HCEC 1CT (cell line): ENCODE measurements around the gene P2RX1.

Source experiments
- DNase-seq: peaks from one replicate; pipeline ENCODE4 v3.0.0-alpha.2; 2017

The P2RX1 gene

GRCh38 chr17:3923466-3924190 lies 7.4 kb upstream of the P2RX1 start:
- no peak for DNase-seq

- DNase-seq, result no peak
These were observed 6.5 kb upstream of the P2RX1 start for GRCh38 chr17:3922765-3923164.

DNA sequence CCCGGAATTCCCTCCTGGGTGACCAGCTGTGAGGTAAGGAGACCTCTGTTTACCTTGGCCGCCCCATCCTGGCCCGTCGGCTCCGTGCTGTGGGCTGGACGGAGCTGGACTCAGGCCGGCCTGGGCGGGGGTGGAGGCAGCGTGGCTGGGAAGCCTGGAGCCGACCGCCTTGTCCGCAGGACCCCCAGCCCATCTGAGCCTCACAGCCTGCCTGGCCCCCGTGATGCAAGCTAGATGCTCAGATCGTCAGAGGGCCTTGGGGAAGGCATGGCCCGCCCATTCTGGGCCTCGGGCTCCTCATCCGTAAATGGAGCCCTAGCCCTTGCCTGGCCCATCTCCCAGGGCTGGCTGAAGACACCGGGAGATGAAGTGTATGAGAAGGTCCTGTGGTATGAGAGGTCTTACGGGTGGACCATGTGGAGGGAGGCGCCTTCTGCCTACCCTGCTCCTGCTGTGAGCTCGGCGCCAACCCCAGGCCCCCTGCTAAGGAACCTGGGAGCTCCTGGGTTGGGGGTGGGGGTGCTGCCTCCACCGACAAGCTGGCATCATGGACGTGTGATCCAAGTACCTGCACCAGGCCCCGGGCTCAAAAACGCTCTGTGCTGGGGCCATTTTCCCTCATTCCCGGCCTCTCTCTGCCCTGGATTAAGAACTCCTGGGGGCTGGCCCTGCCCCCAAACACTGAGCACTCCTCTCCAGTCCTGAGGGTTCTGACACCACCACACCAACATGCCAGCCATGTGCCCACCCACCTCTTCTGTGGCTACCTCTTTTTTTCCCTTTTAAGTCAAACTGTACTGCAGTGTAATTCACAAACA lies 5.4 kb upstream of the P2RX1 start:
- no peak for DNase-seq

GRCh38 chr17:3921006-3921405 lies 4.7 kb upstream of the P2RX1 start:
- DNase-seq, result no peak

- DNase-seq, result no peak
These were observed 2.9 kb upstream of the P2RX1 start for GRCh38 chr17:3919123-3919624.

- no peak for DNase-seq
These were observed 2.3 kb upstream of the P2RX1 start for GRCh38 chr17:3918372-3919122.

DNA sequence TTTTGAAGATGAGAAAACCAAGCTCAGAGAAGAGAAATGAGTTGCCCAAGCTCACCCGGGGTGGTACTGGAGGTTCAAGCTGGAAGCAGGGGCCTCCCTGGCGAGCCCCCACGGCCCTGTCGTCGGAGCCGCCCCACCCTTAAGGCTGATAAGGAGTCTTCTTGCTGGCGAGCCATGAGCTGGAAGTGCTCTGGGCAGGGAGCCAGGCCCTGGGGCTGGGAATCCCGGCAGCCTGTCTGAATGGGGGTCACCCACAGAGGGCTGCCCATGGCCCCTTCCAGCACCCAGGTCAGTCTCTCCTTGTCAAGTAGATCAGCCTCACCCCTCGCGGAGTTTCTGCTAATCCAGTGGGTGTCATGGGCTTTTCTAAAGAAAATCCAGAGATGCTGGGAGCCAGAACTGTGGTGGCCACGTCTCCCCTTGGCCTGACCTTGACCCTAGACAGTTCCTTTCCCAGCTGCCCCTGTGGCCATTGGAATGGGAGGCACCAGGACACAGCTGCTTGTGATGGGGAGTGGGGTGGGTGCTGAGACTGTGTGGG lies 1.2 kb upstream of the P2RX1 start:
- DNase-seq, result no peak

GRCh38 chr17:3916825-3917224 lies 560 bp upstream of the P2RX1 start:
- DNase-seq, result no peak

DNA sequence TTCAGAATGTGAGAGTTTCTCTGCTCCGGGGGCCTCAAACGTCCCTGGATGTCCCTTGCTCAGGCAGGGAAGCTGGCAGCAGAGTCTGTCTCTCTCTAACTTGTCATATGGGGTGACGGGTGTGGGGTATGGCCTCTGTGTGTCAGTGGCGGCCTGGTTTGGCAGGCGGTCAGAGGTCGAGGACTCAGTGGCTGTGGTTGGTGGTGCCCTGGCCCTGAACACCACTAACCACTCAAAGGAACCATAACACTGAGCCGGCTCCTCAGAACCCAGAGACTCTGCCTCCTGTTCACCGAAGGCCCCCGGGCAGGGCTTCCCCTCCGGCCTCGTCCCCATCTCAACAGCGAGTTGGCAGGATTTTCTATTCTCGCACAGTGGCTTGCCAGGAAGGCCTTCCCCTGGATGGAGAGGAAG lies 677 bp downstream of the P2RX1 start:
- DNase-seq, result no peak

DNA sequence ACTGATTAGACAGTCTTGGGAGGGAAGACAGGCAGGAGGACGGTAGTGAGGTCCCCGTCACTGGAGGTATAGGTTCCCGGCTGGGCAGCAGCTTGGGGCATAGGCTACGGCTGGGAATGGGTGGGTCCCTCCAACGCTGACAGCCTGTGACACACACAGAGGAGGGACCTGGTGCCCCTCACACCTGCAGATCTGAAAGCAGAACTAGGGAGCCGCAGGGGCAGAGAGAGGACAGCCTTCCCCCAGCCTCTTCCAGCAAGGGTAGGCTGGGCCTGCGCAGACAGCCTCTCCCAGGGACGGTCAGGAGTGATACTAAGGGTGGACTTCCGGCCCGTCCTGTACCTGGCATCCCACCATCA lies 2.0 kb downstream of the P2RX1 start:
- DNase-seq, result no peak

DNA sequence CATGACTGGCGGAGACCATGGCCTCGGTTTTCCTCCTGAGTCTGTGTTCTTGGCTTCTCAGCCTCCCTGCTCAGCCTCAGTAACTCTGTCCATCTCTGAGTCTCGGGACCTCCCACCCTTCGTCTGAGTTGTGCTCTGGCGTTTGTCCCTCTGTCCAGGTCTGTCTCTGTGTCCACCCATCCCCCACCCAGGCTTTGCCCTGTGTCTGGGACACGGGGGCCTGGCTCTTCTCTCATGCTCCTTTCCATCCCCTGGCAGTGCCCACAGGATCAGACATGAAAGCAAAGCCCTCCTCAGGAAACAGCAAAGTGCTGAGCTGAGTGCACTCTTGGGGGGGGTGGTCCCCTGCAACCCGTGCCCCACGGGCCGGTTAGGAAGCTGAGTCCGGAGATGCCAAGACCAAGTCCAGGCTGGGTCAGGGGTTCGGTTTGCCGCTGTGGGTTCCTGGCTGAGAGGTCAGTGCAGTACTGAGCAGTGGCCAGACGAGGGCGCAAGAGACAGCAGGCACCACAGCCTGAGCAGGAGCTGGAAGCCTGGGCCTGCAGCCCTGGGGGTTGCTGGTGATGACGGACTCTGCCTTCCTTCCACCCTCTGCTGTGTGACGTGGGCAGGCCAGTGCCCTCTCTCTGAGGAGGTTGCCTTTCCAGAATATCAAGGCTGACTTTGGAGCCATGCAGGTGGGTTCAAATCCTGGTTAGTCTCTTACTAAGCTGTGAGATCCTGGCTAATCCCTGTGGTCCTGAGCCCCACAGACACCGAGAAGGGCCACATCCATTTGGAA lies 2.5 kb downstream of the P2RX1 start:
- DNase-seq, result peak; percentile 61

GRCh38 chr17:3912827-3913226 lies 3.4 kb downstream of the P2RX1 start:
- DNase-seq, result no peak

- no peak for DNase-seq
These were observed 4.8 kb downstream of the P2RX1 start for GRCh38 chr17:3911271-3912053.

- no peak for DNase-seq
These were observed 5.6 kb downstream of the P2RX1 start for GRCh38 chr17:3910420-3911270.

DNA sequence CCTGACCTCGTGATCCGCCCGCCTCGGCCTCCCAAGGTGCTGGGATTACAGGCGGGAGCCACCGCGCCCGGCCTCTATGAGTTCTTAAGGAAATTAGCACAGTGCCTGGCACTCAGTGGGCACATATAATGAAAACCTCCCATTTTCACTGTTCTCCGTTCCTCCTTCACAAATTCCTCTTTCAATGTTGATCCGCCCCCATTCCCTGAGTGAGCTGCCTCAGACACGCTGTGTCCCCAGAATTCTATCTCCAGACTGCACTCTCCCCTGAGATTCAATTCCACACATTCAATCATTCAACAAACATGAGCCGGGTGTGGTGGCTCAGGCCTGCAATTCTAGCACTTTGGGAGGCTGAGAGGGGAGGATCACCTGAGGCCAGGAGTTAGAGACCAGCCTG lies 7.0 kb downstream of the P2RX1 start:
- DNase-seq, result no peak

- DNase-seq, result no peak
These were observed 8.6 kb downstream of the P2RX1 start for GRCh38 chr17:3907483-3908216.

GRCh38 chr17:3906881-3907280 lies 9.4 kb downstream of the P2RX1 start:
- DNase-seq, result no peak

GRCh38 chr17:3905017-3905520 lies 11.2 kb downstream of the P2RX1 start:
- DNase-seq, result no peak

- no peak for DNase-seq
These were observed 11.8 kb downstream of the P2RX1 start for GRCh38 chr17:3904501-3904900.

- no peak for DNase-seq
These were observed 12.4 kb downstream of the P2RX1 start for GRCh38 chr17:3903881-3904290.
